Effector memory CD4-positive, alpha-beta T cell (primary cell): ENCODE data around the gene NSMCE1.
A peak's percentile ranks its signal among the peaks of the same experiment; 100 is the strongest.

Source experiments
- DNase-seq, 3 donors: peaks; one replicate each; pipeline ENCODE4 v3.0.0-alpha.2; 2020
- H3K27ac ChIP-seq: 2 replicates; pipeline ENCODE4 v1.7.0; 2013; ENCODE audit warnings: mild to moderate bottlenecking, low read length, moderate library complexity; ENCODE audit not compliant: insufficient read depth, poor library complexity, severe bottlenecking
- H3K27me3 ChIP-seq: replicated peaks from 2 replicates; pipeline ENCODE4 v1.7.0; 2013; ENCODE audit warnings: mild to moderate bottlenecking, low read length; ENCODE audit not compliant: insufficient read depth, control insufficient read depth, poor library complexity, severe bottlenecking
- H3K36me3 ChIP-seq: 2 replicates; pipeline ENCODE4 v1.7.0; 2013; ENCODE audit warnings: mild to moderate bottlenecking, low read length, moderate library complexity; ENCODE audit not compliant: control insufficient read depth, insufficient read depth
- H3K4me1 ChIP-seq: 2 replicates; pipeline ENCODE4 v1.7.0; 2013; ENCODE audit warnings: low read length, mild to moderate bottlenecking; ENCODE audit not compliant: control insufficient read depth, insufficient read depth, poor library complexity, severe bottlenecking
- H3K4me3 ChIP-seq: 2 replicates; pipeline ENCODE4 v1.7.0; 2013; ENCODE audit warnings: low read length, low read depth, mild to moderate bottlenecking; ENCODE audit not compliant: insufficient read depth, poor library complexity, severe bottlenecking
- H3K9me3 ChIP-seq: 2 replicates; pipeline ENCODE4 v1.7.0; 2013; ENCODE audit warnings: mild to moderate bottlenecking, low read length, moderate library complexity; ENCODE audit not compliant: control insufficient read depth

Gene NSMCE1

GRCh38 chr16:27238591-27238990, 30.0 kb downstream of the NSMCE1 start:
- no peak for DNase-seq
- peaks cover 54% of the 10 kb centered on the region for H3K4me1 ChIP-seq
- no peak overlapping the region for H3K4me3 ChIP-seq
- no peaks in the 10 kb centered on the region for H3K36me3 ChIP-seq
- no peaks in the 10 kb centered on the region for H3K27me3 ChIP-seq
- H3K9me3 ChIP-seq, result no peaks in the 10 kb centered on the region
- H3K27ac ChIP-seq, result peak overlapping the region; percentile 89

GRCh38 chr16:27238016-27238587, 30.5 kb downstream of the NSMCE1 start:
- no peaks in the 10 kb centered on the region for H3K9me3 ChIP-seq
- no peaks in the 10 kb centered on the region for H3K27me3 ChIP-seq
- H3K36me3 ChIP-seq, result no peaks in the 10 kb centered on the region
- H3K4me3 ChIP-seq, result peak overlapping the region; percentile 13
- DNase-seq, result peak in 1 of 3 donors; percentile 13
- H3K27ac ChIP-seq, result peak overlapping the region; percentile 89
- H3K4me1 ChIP-seq, result peaks cover 59% of the 10 kb centered on the region

GRCh38 chr16:27237219-27238015, 31.2 kb downstream of the NSMCE1 start:
- Histone ChIP-seq H3K27ac (peak overlapping the region; percentile 89), H3K9me3 (no peaks in the 10 kb centered on the region), H3K27me3 (no peaks in the 10 kb centered on the region), H3K4me1 (peaks cover 62% of the 10 kb centered on the region), H3K36me3 (no peaks in the 10 kb centered on the region), H3K4me3 (peak overlapping the region; percentile 13)
- DNase-seq, result peak; percentile 50 to 61 (median 56)

- Histone ChIP-seq H3K27me3 (no peaks in the 10 kb centered on the region), H3K9me3 (no peaks in the 10 kb centered on the region), H3K4me3 (no peak overlapping the region), H3K36me3 (no peaks in the 10 kb centered on the region), H3K4me1 (peaks cover 68% of the 10 kb centered on the region), H3K27ac (peak overlapping the region; percentile 89)
- DNase-seq, result no peak
These were observed 31.8 kb downstream of the NSMCE1 start for GRCh38 chr16:27236635-27237218.

GRCh38 chr16:27235938-27236245, 32.7 kb downstream of the NSMCE1 start:
- Histone ChIP-seq H3K36me3 (no peaks in the 10 kb centered on the region), H3K27me3 (no peaks in the 10 kb centered on the region), H3K27ac (peak overlapping the region; percentile 89), H3K4me1 (peaks cover 76% of the 10 kb centered on the region), H3K4me3 (no peak overlapping the region), H3K9me3 (no peaks in the 10 kb centered on the region)
- no peak for DNase-seq

GRCh38 chr16:27235055-27235937, 33.3 kb downstream of the NSMCE1 start:
- Histone ChIP-seq H3K4me1 (peaks cover 82% of the 10 kb centered on the region), H3K9me3 (no peaks in the 10 kb centered on the region), H3K27ac (peak overlapping the region; percentile 89), H3K4me3 (no peak overlapping the region), H3K36me3 (no peaks in the 10 kb centered on the region), H3K27me3 (no peaks in the 10 kb centered on the region)
- DNase-seq, result peak; percentile 88 to 97 (median 90)

- Histone ChIP-seq H3K27me3 (no peaks in the 10 kb centered on the region), H3K4me1 (peaks cover 89% of the 10 kb centered on the region), H3K4me3 (no peak overlapping the region), H3K9me3 (no peaks in the 10 kb centered on the region), H3K36me3 (no peaks in the 10 kb centered on the region), H3K27ac (peak overlapping the region; percentile 89)
- DNase-seq, result no peak
These were observed 34.0 kb downstream of the NSMCE1 start for GRCh38 chr16:27234603-27235002.

- H3K9me3 ChIP-seq, result no peaks in the 10 kb centered on the region
- peaks cover 90% of the 10 kb centered on the region for H3K4me1 ChIP-seq
- no peak overlapping the region for H3K4me3 ChIP-seq
- no peak for DNase-seq
- H3K36me3 ChIP-seq, result no peaks in the 10 kb centered on the region
- H3K27ac ChIP-seq, result peak overlapping the region; percentile 89
- no peaks in the 10 kb centered on the region for H3K27me3 ChIP-seq
These were observed 34.4 kb downstream of the NSMCE1 start for GRCh38 chr16:27234171-27234570.

- DNase-seq, result no peak
- H3K27me3 ChIP-seq, result no peaks in the 10 kb centered on the region
- H3K36me3 ChIP-seq, result no peaks in the 10 kb centered on the region
- H3K27ac ChIP-seq, result peak overlapping the region; percentile 89
- no peak overlapping the region for H3K4me3 ChIP-seq
- H3K9me3 ChIP-seq, result no peaks in the 10 kb centered on the region
- peaks cover 90% of the 10 kb centered on the region for H3K4me1 ChIP-seq
These were observed 34.8 kb downstream of the NSMCE1 start for GRCh38 chr16:27233731-27234130.
